Measurements from ENCODE around the gene ARHGEF28.

ARHGEF28 gene

GRCh38 chr5:73900566-73900965, 274.6 kb downstream of the ARHGEF28 start:
- Histone ChIP-seq H3F3A (ENCODE audit: control insufficient read depth, insufficient read depth) (no peaks in the 10 kb centered on the region), H4K20me1 (ENCODE audit: control insufficient read depth, insufficient read depth, low read depth, low read length) (no peaks in the 10 kb centered on the region), H3K9me3 (ENCODE audit: control insufficient read depth, insufficient read depth, low read length) (no peaks in the 10 kb centered on the region), H3K4me2 (ENCODE audit: low read length) (no peak overlapping the region), H3K4me1 (ENCODE audit: control insufficient read depth, low read length) (no peaks in the 10 kb centered on the region), H3K79me2 (ENCODE audit: control insufficient read depth, low read length) (no peaks in the 10 kb centered on the region), H3K4me3 (ENCODE audit: low read length) (no peak overlapping the region), H3K36me3 (ENCODE audit: control insufficient read depth, low read length) (no peaks in the 10 kb centered on the region), H3K27me3 (ENCODE audit: control insufficient read depth, low read length) (peaks cover 30% of the 10 kb centered on the region), H3K27ac (ENCODE audit: low read depth, low read length) (no peak overlapping the region), H3K9me2 (replicated peaks; ENCODE audit: control insufficient read depth, low read length) (no peaks in the 10 kb centered on the region)
- TF ChIP-seq EZH2phosphoT487 (IDR thresholded peaks at IDR 0.05; ENCODE audit: borderline replicate concordance, low read length) (no peak), CTCF (IDR thresholded peaks at IDR 0.05; ENCODE audit: low read depth, low read length, poor library complexity, severe bottlenecking) (no peak)

- Histone ChIP-seq H3K9me2 (replicated peaks; ENCODE audit: control insufficient read depth, low read length) (no peaks in the 10 kb centered on the region), H3K79me2 (ENCODE audit: control insufficient read depth, low read length) (no peaks in the 10 kb centered on the region), H4K20me1 (ENCODE audit: control insufficient read depth, insufficient read depth, low read depth, low read length) (no peaks in the 10 kb centered on the region), H3K27me3 (ENCODE audit: control insufficient read depth, low read length) (peaks cover 30% of the 10 kb centered on the region), H3K9me3 (ENCODE audit: control insufficient read depth, insufficient read depth, low read length) (no peaks in the 10 kb centered on the region), H3K4me1 (ENCODE audit: control insufficient read depth, low read length) (no peaks in the 10 kb centered on the region), H3K4me3 (ENCODE audit: low read length) (no peak overlapping the region), H3K4me2 (ENCODE audit: low read length) (no peak overlapping the region), H3F3A (ENCODE audit: control insufficient read depth, insufficient read depth) (no peaks in the 10 kb centered on the region), H3K27ac (ENCODE audit: low read depth, low read length) (no peak overlapping the region), H3K36me3 (ENCODE audit: control insufficient read depth, low read length) (no peaks in the 10 kb centered on the region)
- TF ChIP-seq EZH2phosphoT487 (IDR thresholded peaks at IDR 0.05; ENCODE audit: borderline replicate concordance, low read length) (no peak), CTCF (IDR thresholded peaks at IDR 0.05; ENCODE audit: low read depth, low read length, poor library complexity, severe bottlenecking) (no peak)
These were observed 275.0 kb downstream of the ARHGEF28 start for GRCh38 chr5:73901043-73901442.

- no peak overlapping the region for H3K4me3 ChIP-seq (ENCODE audit: low read length)
- no peaks in the 10 kb centered on the region for H3K36me3 ChIP-seq (ENCODE audit: control insufficient read depth, low read length)
These were observed 275.5 kb downstream of the ARHGEF28 start for GRCh38 chr5:73901455-73901854.

More at GRCh38 chr5:73901455-73901854, 275.5 kb downstream of the ARHGEF28 start:
- peaks cover 28% of the 10 kb centered on the region for H3K27me3 ChIP-seq (ENCODE audit: control insufficient read depth, low read length)
- TF ChIP-seq EZH2phosphoT487 (IDR thresholded peaks at IDR 0.05; ENCODE audit: borderline replicate concordance, low read length) (no peak), CTCF (IDR thresholded peaks at IDR 0.05; ENCODE audit: low read depth, low read length, poor library complexity, severe bottlenecking) (no peak)
- H3K4me1 ChIP-seq (ENCODE audit: control insufficient read depth, low read length) = no peaks in the 10 kb centered on the region
- no peak overlapping the region for H3K4me2 ChIP-seq (ENCODE audit: low read length)
- no peaks in the 10 kb centered on the region for H3K9me2 ChIP-seq (replicated peaks; ENCODE audit: control insufficient read depth, low read length)
- no peaks in the 10 kb centered on the region for H3F3A ChIP-seq (ENCODE audit: control insufficient read depth, insufficient read depth)
- no peaks in the 10 kb centered on the region for H4K20me1 ChIP-seq (ENCODE audit: control insufficient read depth, insufficient read depth, low read depth, low read length)
- H3K9me3 ChIP-seq (ENCODE audit: control insufficient read depth, insufficient read depth, low read length) = no peaks in the 10 kb centered on the region
- H3K79me2 ChIP-seq (ENCODE audit: control insufficient read depth, low read length) = no peaks in the 10 kb centered on the region
- H3K27ac ChIP-seq (ENCODE audit: low read depth, low read length) = no peak overlapping the region

Data from DOHH2 (cell line).